ENCODE results near the gene PICALM.
A peak's percentile ranks its signal among the peaks of the same experiment; 100 is the strongest.

PICALM gene

DNA sequence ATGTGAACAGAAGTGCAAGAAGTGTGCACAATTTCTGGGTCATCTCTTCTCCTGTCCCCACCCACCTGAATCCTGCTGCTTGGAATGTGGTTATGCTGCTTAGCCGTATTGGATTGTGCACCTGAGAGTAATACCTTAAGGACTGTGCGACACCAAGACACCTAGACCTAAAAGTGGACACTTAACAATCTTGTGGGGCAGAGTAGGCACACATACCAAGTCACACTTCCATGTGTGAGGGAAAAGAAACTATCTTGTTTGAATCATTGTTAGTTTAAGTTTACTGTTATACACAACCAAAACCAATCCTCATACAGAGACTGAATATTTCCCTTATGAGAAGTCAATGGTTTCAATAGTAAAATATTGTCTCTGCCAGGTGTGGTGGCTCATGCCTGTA is 120.0 kb downstream of the PICALM start:
- no peak for TF ChIP-seq RAD21 (IDR thresholded peaks at IDR 0.05; ENCODE audit: low read depth)
- peak; percentile 89 for TF ChIP-seq TEAD4 (IDR thresholded peaks at IDR 0.05)
- no peak for TF ChIP-seq YY1 (IDR thresholded peaks at IDR 0.05; ENCODE audit: low read depth)
- no peak for TF ChIP-seq FOXM1 (IDR thresholded peaks at IDR 0.05; ENCODE audit: borderline replicate concordance, low read depth)
- 0 out of 2 replicates have a peak, but pooled peaks have one; percentile 27 for TF ChIP-seq TCF12 (IDR thresholded peaks at IDR 0.05; ENCODE audit: low read depth)
- TF ChIP-seq USF1 (IDR thresholded peaks at IDR 0.05) = no peak

GRCh38 chr11:85947431-85948272 is 121.2 kb downstream of the PICALM start:
- peak; percentile 21; the same call in 1 of the 2 replicates for TF ChIP-seq FOXM1 (IDR thresholded peaks at IDR 0.05; ENCODE audit: borderline replicate concordance, low read depth)
- TF ChIP-seq CEBPB (IDR thresholded peaks at IDR 0.05) = no peak

DNA sequence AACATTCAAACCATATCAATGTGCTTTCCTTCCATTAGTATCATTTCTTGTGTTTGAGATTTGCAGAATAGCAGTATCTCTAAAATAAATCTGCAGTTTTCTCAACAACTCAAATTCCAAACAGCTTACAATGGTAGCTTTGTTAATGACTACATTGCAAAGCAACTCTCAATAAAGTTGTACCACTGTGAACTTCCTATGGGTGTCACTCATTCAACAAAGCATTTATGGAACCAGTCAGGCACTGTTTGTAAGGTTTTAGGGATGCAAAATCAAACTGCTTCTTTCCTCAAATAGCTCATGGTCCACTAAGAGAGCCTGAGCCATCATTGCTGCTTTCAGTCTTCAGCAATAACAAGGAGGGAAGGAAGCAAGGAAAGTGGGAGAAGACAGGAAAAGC is 122.7 kb downstream of the PICALM start:
- TF ChIP-seq TCF12 (IDR thresholded peaks at IDR 0.05; ENCODE audit: low read depth) (no peak), FOXM1 (IDR thresholded peaks at IDR 0.05; ENCODE audit: borderline replicate concordance, low read depth) (no peak), RAD21 (IDR thresholded peaks at IDR 0.05; ENCODE audit: low read depth) (peak; percentile 24; the same call in 1 of the 2 replicates), EGR1 (IDR thresholded peaks at IDR 0.05) (no peak)

GRCh38 chr11:85945788-85946187 is 123.1 kb downstream of the PICALM start:
- TF ChIP-seq CREB1 (IDR thresholded peaks at IDR 0.05; ENCODE audit: low read depth) = no peak

- TF ChIP-seq ZBTB7A (IDR thresholded peaks at IDR 0.05; ENCODE audit: low read depth) = no peak
- TF ChIP-seq TAF1 (IDR thresholded peaks at IDR 0.05; ENCODE audit: low read depth) = no peak
- no peak for TF ChIP-seq TEAD4 (IDR thresholded peaks at IDR 0.05)
- no peak for TF ChIP-seq MAX (IDR thresholded peaks at IDR 0.05)
- TF ChIP-seq FOXM1 (IDR thresholded peaks at IDR 0.05; ENCODE audit: borderline replicate concordance, low read depth) = no peak
- no peak for TF ChIP-seq CREB1 (IDR thresholded peaks at IDR 0.05; ENCODE audit: low read depth)
- TF ChIP-seq, protein P1, sequence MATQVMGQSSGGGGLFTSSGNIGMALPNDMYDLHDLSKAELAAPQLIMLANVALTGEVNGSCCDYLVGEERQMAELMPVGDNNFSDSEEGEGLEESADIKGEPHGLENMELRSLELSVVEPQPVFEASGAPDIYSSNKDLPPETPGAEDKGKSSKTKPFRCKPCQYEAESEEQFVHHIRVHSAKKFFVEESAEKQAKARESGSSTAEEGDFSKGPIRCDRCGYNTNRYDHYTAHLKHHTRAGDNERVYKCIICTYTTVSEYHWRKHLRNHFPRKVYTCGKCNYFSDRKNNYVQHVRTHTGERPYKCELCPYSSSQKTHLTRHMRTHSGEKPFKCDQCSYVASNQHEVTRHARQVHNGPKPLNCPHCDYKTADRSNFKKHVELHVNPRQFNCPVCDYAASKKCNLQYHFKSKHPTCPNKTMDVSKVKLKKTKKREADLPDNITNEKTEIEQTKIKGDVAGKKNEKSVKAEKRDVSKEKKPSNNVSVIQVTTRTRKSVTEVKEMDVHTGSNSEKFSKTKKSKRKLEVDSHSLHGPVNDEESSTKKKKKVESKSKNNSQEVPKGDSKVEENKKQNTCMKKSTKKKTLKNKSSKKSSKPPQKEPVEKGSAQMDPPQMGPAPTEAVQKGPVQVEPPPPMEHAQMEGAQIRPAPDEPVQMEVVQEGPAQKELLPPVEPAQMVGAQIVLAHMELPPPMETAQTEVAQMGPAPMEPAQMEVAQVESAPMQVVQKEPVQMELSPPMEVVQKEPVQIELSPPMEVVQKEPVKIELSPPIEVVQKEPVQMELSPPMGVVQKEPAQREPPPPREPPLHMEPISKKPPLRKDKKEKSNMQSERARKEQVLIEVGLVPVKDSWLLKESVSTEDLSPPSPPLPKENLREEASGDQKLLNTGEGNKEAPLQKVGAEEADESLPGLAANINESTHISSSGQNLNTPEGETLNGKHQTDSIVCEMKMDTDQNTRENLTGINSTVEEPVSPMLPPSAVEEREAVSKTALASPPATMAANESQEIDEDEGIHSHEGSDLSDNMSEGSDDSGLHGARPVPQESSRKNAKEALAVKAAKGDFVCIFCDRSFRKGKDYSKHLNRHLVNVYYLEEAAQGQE (IDR thresholded peaks at IDR 0.05; ENCODE audit: low read depth) = no peak
- TF ChIP-seq NFIC (IDR thresholded peaks at IDR 0.05) = no peak
- TF ChIP-seq USF1 (IDR thresholded peaks at IDR 0.05) = no peak
- TF ChIP-seq TCF12 (IDR thresholded peaks at IDR 0.05; ENCODE audit: low read depth) = no peak
- no peak for TF ChIP-seq RAD21 (IDR thresholded peaks at IDR 0.05; ENCODE audit: low read depth)
- TF ChIP-seq EGR1 (IDR thresholded peaks at IDR 0.05) = no peak
- TF ChIP-seq CEBPB (IDR thresholded peaks at IDR 0.05) = no peak
- no peak for TF ChIP-seq YY1 (IDR thresholded peaks at IDR 0.05; ENCODE audit: low read depth)
- no peak for TF ChIP-seq EP300 (IDR thresholded peaks at IDR 0.05; ENCODE audit: borderline replicate concordance)
Measured at GRCh38 chr11:85945296-85945695, 123.6 kb downstream of the PICALM start.

GRCh38 chr11:85941380-85941973 is 127.4 kb downstream of the PICALM start:
- TF ChIP-seq RAD21 (IDR thresholded peaks at IDR 0.05; ENCODE audit: low read depth) (peak; percentile 84), FOXM1 (IDR thresholded peaks at IDR 0.05; ENCODE audit: borderline replicate concordance, low read depth) (no peak)

DNA sequence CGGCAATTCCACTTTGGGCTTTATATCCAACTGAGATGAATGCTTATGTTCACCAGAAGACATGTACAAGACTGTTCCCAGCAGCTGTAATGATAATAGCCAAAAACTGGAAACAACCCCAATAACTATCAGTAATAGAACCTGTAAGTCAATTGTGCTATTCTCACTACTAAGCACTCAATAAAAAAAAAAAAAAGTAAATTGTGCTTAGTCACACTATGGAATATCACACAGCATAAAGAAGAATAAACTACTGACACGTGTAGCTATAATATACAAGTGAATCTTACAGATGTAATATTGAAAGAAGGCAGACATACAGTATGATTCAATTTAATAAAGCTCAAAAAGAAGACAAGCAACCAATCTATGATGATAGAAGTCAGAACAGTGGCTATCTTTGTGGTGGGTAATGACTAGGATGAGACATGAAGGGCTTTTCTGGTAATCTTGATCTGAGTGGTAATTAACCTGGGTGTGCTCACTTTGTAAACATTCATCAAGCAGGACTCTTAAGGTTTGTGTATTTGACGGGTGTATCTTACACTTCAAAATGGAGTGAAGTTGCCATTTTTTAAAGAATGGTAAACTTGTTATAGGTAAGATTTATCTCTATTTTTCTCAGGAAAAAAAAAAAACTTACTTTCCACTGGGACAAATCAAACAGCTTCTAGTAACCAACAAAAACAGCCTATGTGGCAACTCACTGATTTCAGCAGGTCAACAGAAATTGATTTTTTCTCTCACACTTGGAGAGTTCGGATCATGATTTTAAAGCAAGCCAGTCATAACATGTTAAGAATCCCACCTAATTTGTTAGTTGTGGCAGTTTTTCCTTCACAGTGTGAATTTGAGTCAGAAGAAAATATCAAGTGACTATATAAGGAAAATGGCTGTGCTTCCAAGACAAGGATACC is 129.5 kb downstream of the PICALM start:
- TF ChIP-seq TAF1 (IDR thresholded peaks at IDR 0.05; ENCODE audit: low read depth) = no peak
- TF ChIP-seq CEBPB (IDR thresholded peaks at IDR 0.05) = no peak

DNA sequence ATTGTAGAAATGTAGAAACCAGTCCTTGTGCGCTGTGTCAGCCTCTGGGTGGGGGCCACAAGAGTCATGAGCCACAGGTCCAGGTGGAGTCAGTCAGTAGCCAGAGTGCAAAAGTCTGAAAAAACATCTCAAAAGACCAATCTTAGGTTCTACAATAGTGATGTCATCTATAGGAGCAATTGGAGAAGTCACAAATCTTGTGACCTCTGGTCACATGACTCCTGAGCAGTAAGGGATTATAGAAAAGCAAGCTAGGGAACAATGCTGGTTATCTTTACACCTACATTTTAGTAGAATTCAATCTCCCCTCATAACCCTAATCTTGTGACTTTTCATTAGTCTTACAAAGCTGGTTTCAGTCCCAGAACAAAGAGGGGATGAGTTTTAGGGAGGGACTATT is 131.0 kb downstream of the PICALM start:
- no peak for TF ChIP-seq EGR1 (IDR thresholded peaks at IDR 0.05)
- TF ChIP-seq, protein P1 (IDR thresholded peaks at IDR 0.05; ENCODE audit: low read depth) = no peak
- TF ChIP-seq TAF1 (IDR thresholded peaks at IDR 0.05; ENCODE audit: low read depth) = no peak
- no peak for TF ChIP-seq NFIC (IDR thresholded peaks at IDR 0.05)
- TF ChIP-seq TEAD4 (IDR thresholded peaks at IDR 0.05) = no peak
- TF ChIP-seq ZBTB7A (IDR thresholded peaks at IDR 0.05; ENCODE audit: low read depth) = no peak
- TF ChIP-seq CEBPB (IDR thresholded peaks at IDR 0.05) = no peak
- TF ChIP-seq CREB1 (IDR thresholded peaks at IDR 0.05; ENCODE audit: low read depth) = no peak
- no peak; the same call in 1 of the 2 replicates for TF ChIP-seq USF1 (IDR thresholded peaks at IDR 0.05)
- TF ChIP-seq FOXM1 (IDR thresholded peaks at IDR 0.05; ENCODE audit: borderline replicate concordance, low read depth) = no peak
- no peak for TF ChIP-seq RAD21 (IDR thresholded peaks at IDR 0.05; ENCODE audit: low read depth)
- no peak for TF ChIP-seq EP300 (IDR thresholded peaks at IDR 0.05; ENCODE audit: borderline replicate concordance)
- no peak for TF ChIP-seq TCF12 (IDR thresholded peaks at IDR 0.05; ENCODE audit: low read depth)
- TF ChIP-seq MAX (IDR thresholded peaks at IDR 0.05) = no peak
- TF ChIP-seq YY1 (IDR thresholded peaks at IDR 0.05; ENCODE audit: low read depth) = no peak
